Neuronal stem cell (in vitro differentiated cells): Measurements from ENCODE around the gene CASK.

Experiments used
- DNase-seq: peaks from one replicate; pipeline ENCODE4 v3.0.0-alpha.2; 2013; ENCODE audit warnings: low spot score
- H2AFZ ChIP-seq: one replicate; pipeline ENCODE4 v1.6.1; 2013; ENCODE audit warnings: mild to moderate bottlenecking, low read length, inconsistent platforms
- H2AK5ac ChIP-seq: 2 replicates; pipeline ENCODE4 v1.6.1; 2013; ENCODE audit warnings: low read depth, mild to moderate bottlenecking, inconsistent platforms, low read length, moderate library complexity, mixed read lengths
- H2BK120ac ChIP-seq: 2 replicates; pipeline ENCODE4 v1.6.1; 2013; ENCODE audit warnings: low read depth, mild to moderate bottlenecking, inconsistent platforms, low read length, moderate library complexity, mixed read lengths
- H2BK12ac ChIP-seq: one replicate; pipeline ENCODE4 v1.6.1; 2013; ENCODE audit warnings: low read length, inconsistent platforms
- H2BK15ac ChIP-seq: 2 replicates; pipeline ENCODE4 v1.6.1; 2013; ENCODE audit warnings: mild to moderate bottlenecking, low read length, inconsistent platforms, mixed read lengths
- H2BK5ac ChIP-seq: one replicate; pipeline ENCODE4 v1.6.1; 2013; ENCODE audit warnings: inconsistent platforms, mild to moderate bottlenecking, low read length, moderate library complexity
- H3K14ac ChIP-seq: one replicate; pipeline ENCODE4 v1.6.1; 2013; ENCODE audit warnings: low read length, inconsistent platforms
- H3K18ac ChIP-seq: 2 replicates; pipeline ENCODE4 v1.6.1; 2013; ENCODE audit warnings: low read length, inconsistent platforms
- H3K23ac ChIP-seq: 2 replicates; pipeline ENCODE4 v1.6.1; 2013; ENCODE audit warnings: low read depth, mild to moderate bottlenecking, mixed read lengths, low read length, inconsistent platforms; ENCODE audit not compliant: poor library complexity
- H3K27ac ChIP-seq: replicated peaks from 3 replicates; pipeline ENCODE4 v1.5.1; 2013; ENCODE audit warnings: low read length, inconsistent platforms
- H3K27me3 ChIP-seq, 3 experiments: 2 replicates each; pipeline ENCODE4 v1.6.1; 2013; ENCODE audit warnings: low read length in 3 of 3, mild to moderate bottlenecking in 2 of 3, inconsistent platforms in 1 of 3, low read depth in 1 of 3, mixed read lengths in 1 of 3, moderate library complexity in 1 of 3; ENCODE audit not compliant: control insufficient read depth in 3 of 3, insufficient read depth in 3 of 3
- H3K36me3 ChIP-seq, 2 donors: replicated peaks in 1 of 2; 2 replicates each; pipeline ENCODE4 v1.6.1; 2013; ENCODE audit warnings: low read length in 2 of 2; ENCODE audit not compliant: control insufficient read depth in 2 of 2, insufficient read depth in 2 of 2
- H3K4ac ChIP-seq: 2 replicates; pipeline ENCODE4 v1.6.1; 2013; ENCODE audit warnings: inconsistent platforms, mild to moderate bottlenecking, low read length, moderate library complexity
- H3K4me1 ChIP-seq, 2 donors: 1 replicate in 1 of 2; 2 replicates in 1 of 2; pipeline ENCODE4 v1.6.1; 2013; ENCODE audit warnings: low read length in 2 of 2, low read depth in 1 of 2; ENCODE audit not compliant: control insufficient read depth in 2 of 2, insufficient read depth in 1 of 2
- H3K4me2 ChIP-seq: one replicate; pipeline ENCODE4 v1.6.1; 2013; ENCODE audit warnings: mild to moderate bottlenecking, low read length, inconsistent platforms; ENCODE audit not compliant: insufficient read depth, poor library complexity, severe bottlenecking
- H3K4me3 ChIP-seq, 2 donors: 2 replicates each; pipeline ENCODE4 v1.5.1; 2013; ENCODE audit warnings: low read length in 2 of 2, mild to moderate bottlenecking in 2 of 2, inconsistent platforms in 1 of 2, moderate library complexity in 1 of 2
- H3K79me1 ChIP-seq: one replicate; pipeline ENCODE4 v1.6.1; 2013; ENCODE audit warnings: low read depth, mild to moderate bottlenecking, inconsistent platforms, low read length, moderate library complexity
- H3K9ac ChIP-seq: one replicate; pipeline ENCODE4 v1.6.1; 2013; ENCODE audit warnings: mild to moderate bottlenecking, low read depth, low read length, inconsistent platforms; ENCODE audit not compliant: poor library complexity
- H3K9me3 ChIP-seq, 2 donors: replicated peaks in 1 of 2; 2 replicates each; pipeline versions ENCODE3 to v1.6.1; 2013; ENCODE audit warnings: low read length in 2 of 2, mild to moderate bottlenecking in 2 of 2, inconsistent platforms in 1 of 2, low read depth in 1 of 2, mixed read lengths in 1 of 2, moderate library complexity in 1 of 2; ENCODE audit not compliant: control insufficient read depth in 2 of 2, insufficient read depth in 1 of 2
- H4K8ac ChIP-seq: one replicate; pipeline ENCODE4 v1.6.1; 2013; ENCODE audit warnings: low read depth, mild to moderate bottlenecking, inconsistent platforms, low read length, moderate library complexity
- H4K91ac ChIP-seq: one replicate; pipeline ENCODE4 v1.6.1; 2013; ENCODE audit warnings: low read length, low read depth, mild to moderate bottlenecking, inconsistent platforms; ENCODE audit not compliant: poor library complexity
- WGBS, 2 donors: extraction: QIAGEN DNeasy Blood & Tissue Kit; methylation state at CpG; one replicate each; pipeline ENCODE4 v1.1.7; 2013; ENCODE audit warnings: missing lambda C conversion rate in 2 of 2, mixed read lengths in 1 of 2; ENCODE audit not compliant: insufficient read length in 2 of 2, insufficient replicate concordance in 1 of 2; ENCODE audit errors: extremely low coverage in 2 of 2; 5-methylcytosine and 5-hydroxymethylcytosine counted together

The CASK gene

GRCh38 chrX:41590641-41591040 lies 332.7 kb downstream of the CASK start:
- Histone ChIP-seq H4K8ac (no peak overlapping the region), H3K23ac (no peak overlapping the region), H3K4me1 (no peaks in the 10 kb centered on the region), H3K4ac (no peak overlapping the region), H2AK5ac (no peak overlapping the region), H2BK5ac (no peak overlapping the region), H3K36me3 (peaks cover 0 to 9% of the 10 kb centered on the region in 2 donors), H2BK12ac (no peak overlapping the region), H3K4me2 (no peak overlapping the region), H3K9ac (no peak overlapping the region), H3K27me3 (no peaks in the 10 kb centered on the region), H3K4me3 (no peak overlapping the region), H3K79me1 (peaks cover 2% of the 10 kb centered on the region), H2BK15ac (no peak overlapping the region), H3K9me3 (no peaks in the 10 kb centered on the region), H3K14ac (no peak overlapping the region), H3K18ac (no peak overlapping the region), H3K27ac (no peak overlapping the region), H2AFZ (no peak overlapping the region), H4K91ac (no peak overlapping the region), H2BK120ac (no peak overlapping the region)
- no CpG with 5 or more reads among the region's 3 CpGs for WGBS, 2 donors
- no peak for DNase-seq

DNA sequence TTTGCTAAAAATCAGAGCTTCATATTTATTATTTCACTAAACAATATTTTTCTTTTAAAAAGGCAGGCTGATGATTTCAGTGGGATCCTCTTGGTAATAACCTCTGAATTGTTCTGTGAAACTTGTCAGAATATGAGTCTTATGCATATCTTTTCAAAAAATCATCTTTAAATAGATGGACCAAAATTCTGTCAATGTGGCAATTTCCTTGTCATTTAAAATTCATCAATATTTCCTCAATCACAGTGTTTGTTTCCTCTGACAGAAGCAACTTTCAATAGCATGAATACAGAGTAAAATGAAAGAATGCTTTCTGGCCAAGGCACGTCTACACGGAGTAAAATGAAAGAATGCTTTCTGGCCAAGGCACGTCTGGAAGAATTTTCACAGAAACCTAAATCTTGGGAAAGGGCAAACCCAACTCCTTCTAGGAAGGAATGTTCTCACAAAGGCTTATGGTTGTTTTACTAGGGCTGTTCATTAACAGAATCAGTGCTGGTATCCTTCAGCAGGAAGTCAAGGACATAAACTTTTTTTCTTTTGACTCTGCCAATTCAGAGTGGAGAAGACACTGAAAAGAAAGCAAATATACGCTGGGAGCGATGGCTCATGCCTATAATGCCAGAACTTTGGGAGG lies 333.6 kb downstream of the CASK start:
- Histone ChIP-seq H4K8ac (no peak overlapping the region), H2BK5ac (no peak overlapping the region)

GRCh38 chrX:41588271-41588670 lies 335.1 kb downstream of the CASK start:
- Histone ChIP-seq H3K4ac (no peak overlapping the region), H3K79me1 (no peaks in the 10 kb centered on the region), H2BK120ac (no peak overlapping the region), H3K23ac (no peak overlapping the region), H3K9me3 (no peaks in the 10 kb centered on the region), H2BK5ac (no peak overlapping the region), H2BK15ac (no peak overlapping the region), H3K9ac (no peak overlapping the region), H3K27me3 (no peaks in the 10 kb centered on the region), H2AK5ac (no peak overlapping the region), H4K91ac (no peak overlapping the region), H3K36me3 (peaks cover 0 to 9% of the 10 kb centered on the region in 2 donors), H2BK12ac (no peak overlapping the region), H2AFZ (no peak overlapping the region), H3K4me1 (no peaks in the 10 kb centered on the region), H3K14ac (no peak overlapping the region), H3K18ac (no peak overlapping the region), H3K27ac (no peak overlapping the region), H3K4me3 (no peak overlapping the region), H3K4me2 (no peak overlapping the region), H4K8ac (no peak overlapping the region)
- WGBS, 2 donors, result no CpG with 5 or more reads among the region's 4 CpGs
- DNase-seq, result no peak

More for the DNA sequence above, 333.6 kb downstream of the CASK start:
- no peak overlapping the region for H2AK5ac ChIP-seq
- H3K23ac ChIP-seq, result no peak overlapping the region
- H3K9me3 ChIP-seq, result no peaks in the 10 kb centered on the region
- peaks cover 2% of the 10 kb centered on the region for H3K79me1 ChIP-seq
- no peaks in the 10 kb centered on the region for H3K27me3 ChIP-seq
- peaks cover 0 to 9% of the 10 kb centered on the region in 2 donors for H3K36me3 ChIP-seq
- H3K14ac ChIP-seq, result no peak overlapping the region
- H3K18ac ChIP-seq, result no peak overlapping the region
- H3K9ac ChIP-seq, result no peak overlapping the region
- no peak for DNase-seq
- H4K91ac ChIP-seq, result no peak overlapping the region
- H3K4me2 ChIP-seq, result no peak overlapping the region
- no peaks in the 10 kb centered on the region for H3K4me1 ChIP-seq
- H2BK12ac ChIP-seq, result no peak overlapping the region
- H3K4ac ChIP-seq, result no peak overlapping the region
- H3K27ac ChIP-seq, result no peak overlapping the region
- no peak overlapping the region for H2AFZ ChIP-seq
- no peak overlapping the region for H3K4me3 ChIP-seq
- H2BK120ac ChIP-seq, result no peak overlapping the region
- H2BK15ac ChIP-seq, result no peak overlapping the region
- no CpG with 5 or more reads among the region's 5 CpGs for WGBS, 2 donors

GRCh38 chrX:41580423-41581064 lies 342.8 kb downstream of the CASK start:
- no peak overlapping the region for H2BK15ac ChIP-seq
- H2BK12ac ChIP-seq, result no peak overlapping the region
- H3K27ac ChIP-seq, result no peak overlapping the region
- no peak overlapping the region for H3K4ac ChIP-seq
- no peak overlapping the region for H4K91ac ChIP-seq
- no peak overlapping the region for H3K4me3 ChIP-seq
- H3K9me3 ChIP-seq, result no peaks in the 10 kb centered on the region
- no peaks in the 10 kb centered on the region for H3K27me3 ChIP-seq
- H3K4me1 ChIP-seq, result no peaks in the 10 kb centered on the region
- WGBS, 2 donors, result no CpG with 5 or more reads among the region's 6 CpGs
- no peak overlapping the region for H3K23ac ChIP-seq
- H2BK120ac ChIP-seq, result no peak overlapping the region
- H2AFZ ChIP-seq, result no peak overlapping the region
- H3K79me1 ChIP-seq, result no peaks in the 10 kb centered on the region
- no peak overlapping the region for H2AK5ac ChIP-seq
- no peak overlapping the region for H3K9ac ChIP-seq
- no peak for DNase-seq
- H4K8ac ChIP-seq, result no peak overlapping the region
- no peak overlapping the region for H3K14ac ChIP-seq
- peaks cover 2 to 15% of the 10 kb centered on the region in 2 donors for H3K36me3 ChIP-seq
- no peak overlapping the region for H3K4me2 ChIP-seq
- H3K18ac ChIP-seq, result no peak overlapping the region
- no peak overlapping the region for H2BK5ac ChIP-seq
